Stimulated activated CD4-positive, alpha-beta T cell treated with anti-CD3 and anti-CD28 coated beads, Interleukin-4, amount 100 ng/mL, for 24 hours (primary cell): ENCODE results near the gene TM4SF5.

Experiments used
- DNase-seq: peaks from one replicate; pipeline ENCODE4 v3.0.0-alpha.2; 2020

The TM4SF5 gene

GRCh38 chr17:4771519-4772234 lies at the start of gene TM4SF5:
Gene TM4SF5, plus strand, starts transcription at chr17:4771886. Its CDS starts 37 bp downstream, at chr17:4771923.
- no peak for DNase-seq

- no peak for DNase-seq
Measured at GRCh38 chr17:4722678-4723240, 48.9 kb upstream of the TM4SF5 start.

- DNase-seq: no peak
Measured at GRCh38 chr17:4724650-4725049, 47.0 kb upstream of the TM4SF5 start.

- DNase-seq: no peak
Measured at GRCh38 chr17:4725646-4726310, 45.9 kb upstream of the TM4SF5 start.

- no peak for DNase-seq
Measured at GRCh38 chr17:4728124-4728523, 43.6 kb upstream of the TM4SF5 start.

- DNase-seq: no peak
Measured at GRCh38 chr17:4733073-4733531, 38.6 kb upstream of the TM4SF5 start.

GRCh38 chr17:4734857-4735475 lies 36.7 kb upstream of the TM4SF5 start:
- DNase-seq: no peak

- DNase-seq: no peak
Measured at GRCh38 chr17:4735876-4736651, 35.6 kb upstream of the TM4SF5 start.

- DNase-seq: no peak
Measured at GRCh38 chr17:4738136-4739121, 33.3 kb upstream of the TM4SF5 start.

- DNase-seq: peak; percentile 46
Measured at GRCh38 chr17:4739122-4740024, 32.3 kb upstream of the TM4SF5 start, which contains the start of the genes CXCL16 and ZMYND15. Gene CXCL16, minus strand, starts transcription at chr17:4739928. Its CDS starts 589 bp downstream, at chr17:4739339. Gene ZMYND15, plus strand, starts transcription at chr17:4739833. Its CDS starts 716 bp downstream, at chr17:4740549.

GRCh38 chr17:4740025-4740351 lies 31.7 kb upstream of the TM4SF5 start:
- no peak for DNase-seq

- DNase-seq: no peak
Measured at GRCh38 chr17:4740584-4740983, 31.1 kb upstream of the TM4SF5 start.

- DNase-seq: no peak
Measured at GRCh38 chr17:4741544-4741943, 30.1 kb upstream of the TM4SF5 start.

- no peak for DNase-seq
Measured at GRCh38 chr17:4742133-4742532, 29.6 kb upstream of the TM4SF5 start.

- DNase-seq: no peak
Measured at GRCh38 chr17:4742629-4743028, 29.1 kb upstream of the TM4SF5 start.

- no peak for DNase-seq
Measured at GRCh38 chr17:4743216-4743615, 28.5 kb upstream of the TM4SF5 start.

GRCh38 chr17:4743898-4744297 lies 27.8 kb upstream of the TM4SF5 start:
- DNase-seq: no peak

GRCh38 chr17:4744999-4745969 lies 26.4 kb upstream of the TM4SF5 start:
- no peak for DNase-seq

- no peak for DNase-seq
Measured at GRCh38 chr17:4747847-4748246, 23.8 kb upstream of the TM4SF5 start.
